HCEC 1CT (cell line): ENCODE results near the gene BFSP1.

Source experiments
- DNase-seq: peaks from one replicate; pipeline ENCODE4 v3.0.0-alpha.2; 2017

The BFSP1 gene

DNA sequence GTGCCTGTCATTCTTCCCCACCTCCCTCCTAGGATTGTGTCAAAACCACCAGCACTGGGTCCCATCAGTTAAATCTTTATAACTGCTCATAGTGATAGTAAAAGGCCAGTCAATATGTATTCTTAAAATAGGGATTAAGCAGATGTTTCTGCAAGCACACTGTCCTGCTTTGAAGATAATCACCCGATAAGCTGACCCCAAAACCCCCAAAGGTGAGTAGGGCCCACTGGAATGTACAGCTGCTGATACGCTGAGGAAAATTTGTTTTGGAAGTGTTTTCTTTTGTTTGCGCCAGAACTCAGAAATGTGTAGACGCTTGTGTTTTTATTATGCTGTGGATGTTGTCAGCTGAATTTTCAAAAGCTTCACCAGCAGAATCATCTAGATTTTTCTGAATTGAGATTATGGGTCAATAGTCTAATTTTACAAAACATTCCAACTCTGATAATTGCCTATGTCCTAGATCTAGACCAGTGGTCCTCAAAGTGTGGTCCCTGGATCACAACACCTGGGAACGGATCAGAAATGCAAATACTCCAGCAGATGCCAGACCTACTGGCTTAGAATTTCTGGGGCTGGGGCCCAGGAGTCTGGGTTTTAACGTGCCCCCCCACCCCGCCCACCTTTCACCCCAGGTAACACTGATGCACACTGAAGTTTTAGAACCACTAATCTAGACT lies 11.4 kb downstream of the BFSP1 start:
- DNase-seq, result no peak

- DNase-seq, result peak; percentile 19
Observed at GRCh38 chr20:17518339-17519052, 12.7 kb downstream of the BFSP1 start.

DNA sequence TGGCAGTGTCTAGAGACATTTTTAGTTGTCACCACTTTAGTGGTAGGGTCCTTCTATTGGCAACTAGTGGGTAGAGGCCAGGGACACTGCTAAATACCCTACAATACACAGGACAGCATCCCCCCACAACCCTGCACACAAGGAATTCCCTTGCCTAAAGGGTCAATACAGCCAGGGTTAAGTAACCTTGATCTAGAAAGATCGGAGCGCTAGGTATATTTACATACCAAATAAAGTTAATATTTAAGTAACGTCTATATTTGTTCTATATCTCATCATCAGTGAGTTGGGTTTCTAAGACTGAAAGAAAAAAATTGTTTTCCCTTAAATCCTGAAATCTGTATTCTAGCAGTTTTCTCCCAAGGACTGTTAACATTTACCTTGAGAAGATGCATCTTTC lies 16.1 kb downstream of the BFSP1 start:
- no peak for DNase-seq

DNA sequence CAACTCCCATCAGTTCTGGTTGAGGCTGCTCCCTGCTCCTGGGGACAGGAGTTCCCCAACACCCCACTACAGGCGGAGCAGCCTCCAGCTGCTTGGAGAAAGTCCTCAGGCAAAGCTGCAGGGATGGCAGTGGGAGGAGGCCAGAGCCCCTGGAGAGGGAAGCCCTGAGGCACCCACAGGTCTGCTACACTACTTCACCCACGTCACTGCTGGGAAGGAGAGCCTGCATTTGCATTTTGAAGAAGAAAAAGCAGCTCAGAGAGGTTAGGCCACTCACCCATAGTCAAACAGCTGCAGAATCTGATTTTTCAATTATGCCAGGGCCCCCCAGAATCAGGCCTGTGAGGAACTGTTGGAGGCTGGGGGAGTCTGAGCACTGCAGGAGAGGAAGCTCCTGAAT lies 17.2 kb downstream of the BFSP1 start:
- DNase-seq, result no peak

- DNase-seq, result no peak
Observed at GRCh38 chr20:17511401-17511800, 19.8 kb downstream of the BFSP1 start.

DNA sequence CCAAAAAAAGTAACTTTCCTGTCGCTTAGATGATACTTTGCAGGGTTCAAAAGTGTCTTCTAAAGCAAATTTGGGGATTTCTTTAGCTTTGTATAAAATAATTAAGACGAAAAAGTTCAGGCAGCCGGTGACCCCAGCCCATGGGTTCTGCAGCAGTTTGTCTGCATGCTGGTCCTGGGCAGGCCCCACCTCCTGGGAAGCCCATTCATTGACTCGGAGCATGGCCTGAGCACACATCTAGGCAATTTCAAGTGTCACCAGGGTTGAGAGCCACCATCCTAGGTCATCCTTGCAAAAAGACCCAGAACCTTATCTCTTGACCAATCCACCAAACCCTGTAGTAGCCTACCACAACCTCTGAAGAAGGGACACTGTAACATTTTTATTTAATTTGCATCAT lies 20.6 kb downstream of the BFSP1 start:
- no peak for DNase-seq

DNA sequence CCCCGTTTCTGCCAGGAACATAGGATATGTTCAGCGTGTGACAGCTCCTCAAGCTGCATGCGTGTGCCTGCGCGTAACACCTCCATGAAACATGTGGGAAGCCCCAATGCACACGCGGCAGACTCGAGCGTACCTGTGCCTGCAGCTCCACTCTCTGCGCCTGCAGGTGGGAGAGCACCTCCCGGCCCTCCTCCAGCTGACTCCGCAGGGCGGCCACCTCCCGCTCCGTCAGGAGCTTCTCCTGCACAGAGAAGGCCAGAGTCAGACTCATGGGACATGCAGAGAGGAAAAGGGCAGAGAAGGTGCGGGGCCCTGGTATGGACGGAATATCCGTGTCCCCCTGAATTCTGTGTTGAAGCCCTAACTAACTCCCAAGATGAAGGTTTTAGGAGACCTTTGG lies 22.4 kb downstream of the BFSP1 start:
- no peak for DNase-seq

- no peak for DNase-seq
Observed at GRCh38 chr20:17507531-17507930, 23.6 kb downstream of the BFSP1 start.

DNA sequence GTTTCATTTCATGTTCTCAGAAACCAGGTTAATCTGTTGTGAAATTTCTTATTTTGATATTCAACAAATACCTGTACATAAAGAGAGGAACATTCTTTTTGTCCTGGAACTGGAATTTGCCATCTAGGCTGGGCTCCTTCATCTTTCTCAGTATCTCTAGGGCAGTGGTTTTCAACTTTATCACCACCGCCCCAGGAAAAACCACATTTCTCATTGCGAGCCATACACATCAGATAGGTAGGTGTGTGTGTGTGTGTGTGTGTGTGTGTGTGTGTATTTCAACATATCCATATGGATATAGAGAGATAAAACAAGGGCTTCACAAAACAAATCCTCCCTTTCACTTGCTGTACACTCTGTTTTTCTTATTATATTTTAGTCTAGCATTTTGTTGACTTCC lies 24.1 kb downstream of the BFSP1 start:
- no peak for DNase-seq

- peak; percentile 61 for DNase-seq
Observed at GRCh38 chr20:17505636-17506517, 25.3 kb downstream of the BFSP1 start.

DNA sequence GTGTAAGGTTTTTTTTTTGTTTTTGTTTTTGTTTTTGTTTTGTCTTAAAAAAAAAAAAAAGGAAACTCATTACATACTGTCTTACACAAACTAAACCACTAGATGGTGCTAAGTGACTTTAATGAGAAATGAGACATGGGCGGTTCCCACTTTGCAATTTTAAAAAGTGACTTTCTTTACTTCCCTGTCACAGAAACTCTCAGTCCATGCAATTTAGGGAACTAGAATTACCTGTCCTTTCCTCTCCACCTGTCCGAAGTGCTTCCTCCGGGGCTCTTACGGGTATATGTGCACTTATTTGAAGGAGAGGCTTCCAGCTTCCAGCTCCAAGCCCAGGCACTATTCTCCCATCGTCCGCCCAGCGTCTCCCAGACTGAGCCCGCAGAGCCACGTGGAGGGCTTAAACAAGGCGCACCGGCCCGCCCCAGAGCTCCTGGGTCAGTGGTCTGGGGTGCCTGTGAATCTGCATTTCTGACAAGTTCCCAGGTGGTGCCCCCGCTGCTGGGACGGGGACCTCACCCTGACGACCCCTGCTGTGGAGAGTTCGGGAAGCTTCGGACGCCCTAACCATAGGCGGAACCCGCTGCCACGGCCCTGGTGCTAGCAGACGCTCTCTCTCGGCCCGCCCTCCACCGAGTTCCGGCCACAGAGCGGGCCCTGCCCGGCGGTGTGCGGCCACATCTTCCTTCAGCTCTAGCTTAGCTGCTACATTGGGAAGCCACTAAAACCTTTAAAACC lies 26.1 kb downstream of the BFSP1 start:
- DNase-seq, result peak; percentile 60

- DNase-seq, result no peak
Observed at GRCh38 chr20:17504066-17504897, 26.9 kb downstream of the BFSP1 start.

DNA sequence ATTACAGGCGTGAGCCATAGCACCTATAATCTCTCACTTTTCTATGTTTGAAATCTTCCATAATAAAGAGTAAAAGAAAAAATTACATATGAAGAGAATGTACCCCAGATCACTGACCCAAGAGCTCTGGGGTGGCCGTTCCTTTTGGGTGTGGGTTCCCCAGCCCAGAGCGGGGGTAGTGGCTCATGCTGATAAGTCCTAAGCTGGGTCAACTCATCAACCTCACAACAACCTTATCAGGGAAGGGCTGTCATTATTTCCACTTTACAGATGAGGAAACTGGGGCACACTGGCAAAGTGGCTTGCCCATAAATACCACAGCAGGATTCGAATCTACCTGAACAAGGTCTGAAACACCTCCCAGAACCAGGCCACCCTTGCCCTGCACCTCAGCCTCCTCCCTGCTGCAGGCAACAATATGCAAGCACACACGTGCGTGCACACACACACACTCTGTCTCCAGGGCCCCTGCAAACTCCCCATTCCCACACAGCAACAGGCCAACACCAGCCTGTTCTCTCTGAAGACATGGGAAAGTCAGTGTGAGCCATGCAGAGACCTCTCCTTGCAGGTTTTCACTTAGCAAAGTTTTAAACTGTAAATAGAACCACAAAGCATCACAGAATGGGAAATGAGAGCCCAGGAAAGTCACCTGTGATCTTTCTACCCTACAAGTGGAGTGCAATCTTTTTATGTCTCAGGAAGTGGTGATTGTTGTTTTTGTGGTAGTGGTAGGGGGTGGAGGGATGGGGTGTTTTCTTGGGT lies 27.7 kb downstream of the BFSP1 start:
- no peak for DNase-seq

DNA sequence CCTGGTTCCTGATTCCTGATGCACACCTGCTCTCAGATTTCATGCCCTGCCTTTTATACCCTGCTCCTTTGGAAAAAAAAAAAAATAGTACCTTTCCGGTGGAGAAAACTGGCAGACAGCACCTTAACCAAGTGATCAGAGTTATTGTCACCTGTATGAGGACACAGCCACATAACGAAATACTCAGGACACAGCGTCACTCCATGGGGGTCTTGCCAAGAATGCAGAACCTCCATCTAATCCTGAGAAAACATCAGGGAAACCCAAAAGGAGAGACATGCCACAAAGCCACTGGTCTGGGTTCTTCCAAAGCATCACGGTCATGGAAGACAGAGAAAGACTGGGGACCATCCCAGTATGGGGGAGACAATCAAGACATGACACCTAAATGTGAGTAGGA lies 29.1 kb downstream of the BFSP1 start:
- no peak for DNase-seq

GRCh38 chr20:17501701-17502100 lies 29.5 kb downstream of the BFSP1 start:
- DNase-seq, result no peak

GRCh38 chr20:17500826-17501225 lies 30.4 kb downstream of the BFSP1 start:
- DNase-seq, result no peak

GRCh38 chr20:17500271-17500670 lies 30.9 kb downstream of the BFSP1 start:
- no peak for DNase-seq

- peak; percentile 57 for DNase-seq
Observed at GRCh38 chr20:17499041-17499440, 32.1 kb downstream of the BFSP1 start.

- DNase-seq, result no peak
Observed at GRCh38 chr20:17498641-17499040, 32.5 kb downstream of the BFSP1 start.

DNA sequence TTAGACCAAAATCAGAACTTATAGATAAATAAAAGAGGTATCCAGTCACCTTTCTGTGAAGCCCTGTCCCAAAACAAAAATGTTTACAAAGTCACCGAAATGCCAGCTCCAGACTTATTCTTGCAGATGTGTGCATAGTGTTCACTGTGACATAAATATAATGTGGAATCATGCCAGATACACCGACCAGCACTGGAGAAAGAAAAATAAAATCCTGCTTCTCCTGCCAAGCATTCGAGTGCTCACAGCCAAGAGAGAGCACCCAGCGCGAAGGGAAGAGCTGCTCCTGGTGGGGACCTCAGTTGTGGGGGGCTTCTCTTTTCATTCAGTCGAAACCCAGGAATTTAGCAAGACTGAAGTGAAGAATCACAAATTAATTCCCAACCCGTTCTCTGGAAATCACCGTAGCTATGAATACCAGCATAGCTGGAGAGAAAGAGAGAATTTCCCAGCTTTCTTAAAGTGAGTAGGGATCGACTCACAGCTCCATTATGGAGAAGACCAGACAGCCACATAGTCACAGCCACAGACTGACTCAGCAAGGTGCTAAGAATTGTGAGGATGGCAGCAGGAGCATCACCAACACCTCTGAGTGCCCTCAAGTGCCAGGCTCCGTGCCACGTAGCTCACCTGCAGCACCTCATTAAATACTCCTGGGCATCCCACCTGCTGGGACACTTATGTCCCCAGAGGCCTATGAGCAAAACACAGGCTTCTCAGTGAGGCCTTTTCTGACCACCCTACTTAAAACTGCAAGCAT lies 33.2 kb downstream of the BFSP1 start:
- no peak for DNase-seq

- no peak for DNase-seq
Observed at GRCh38 chr20:17495826-17496225, 35.4 kb downstream of the BFSP1 start.
